ENCODE results near the gene IL22.
"Not testable (repeated sequence)": the region's sequence is repeated elsewhere in the genome, so short reads cannot be mapped to it uniquely, and the experiment has no call there.

IL22 gene

GRCh38 chr12:68229956-68230355 is 23.4 kb downstream of the IL22 start:
- no peak for DNase-seq (ENCODE audit: low read depth in 2 of 2)

- no peak for DNase-seq (ENCODE audit: low read depth in 2 of 2)
These were observed 26.0 kb downstream of the IL22 start for GRCh38 chr12:68227356-68227755.

GRCh38 chr12:68225576-68226476 is 27.6 kb downstream of the IL22 start, which contains the start of gene IL26:
Gene IL26 (minus strand): TSS chr12:68225810. CDS start chr12:68225756, 54 bp downstream.
- no peak for DNase-seq (ENCODE audit: low read depth in 2 of 2)

- DNase-seq (ENCODE audit: low read depth in 2 of 2) = no peak
These were observed 28.7 kb downstream of the IL22 start for GRCh38 chr12:68224613-68225285.

GRCh38 chr12:68223067-68223747 is 30.2 kb downstream of the IL22 start:
- peak; percentile 48 to 55 for DNase-seq (ENCODE audit: low read depth in 2 of 2)

- DNase-seq (ENCODE audit: low read depth in 2 of 2) = no peak
These were observed 31.1 kb downstream of the IL22 start for GRCh38 chr12:68222326-68222725.

GRCh38 chr12:68221497-68221896 is 31.9 kb downstream of the IL22 start:
- no peak for DNase-seq (ENCODE audit: low read depth in 2 of 2)

- DNase-seq (ENCODE audit: low read depth in 2 of 2) = no peak
These were observed 42.5 kb downstream of the IL22 start for GRCh38 chr12:68210875-68211274.

- DNase-seq (ENCODE audit: low read depth in 2 of 2) = not testable (repeated sequence)
These were observed 44.2 kb downstream of the IL22 start for GRCh38 chr12:68209048-68209728.

- DNase-seq (ENCODE audit: low read depth in 2 of 2) = no peak
These were observed 46.1 kb downstream of the IL22 start for GRCh38 chr12:68207276-68207675.

- no peak for DNase-seq (ENCODE audit: low read depth in 2 of 2)
These were observed 47.0 kb downstream of the IL22 start for GRCh38 chr12:68206446-68206845.

GRCh38 chr12:68203460-68203875 is 49.9 kb downstream of the IL22 start:
- no peak for DNase-seq (ENCODE audit: low read depth in 2 of 2)

GRCh38 chr12:68200854-68201253 is 52.5 kb downstream of the IL22 start:
- DNase-seq (ENCODE audit: low read depth in 2 of 2) = no peak

GRCh38 chr12:68199127-68199526 is 54.3 kb downstream of the IL22 start:
- no peak for DNase-seq (ENCODE audit: low read depth in 2 of 2)

- no peak for DNase-seq (ENCODE audit: low read depth in 2 of 2)
These were observed 54.8 kb downstream of the IL22 start for GRCh38 chr12:68198507-68199086.

Measured in stimulated activated CD8-positive, alpha-beta memory T cell treated with anti-CD3 and anti-CD28 coated beads, Interleukin-7, amount 100 ng/mL, for 4 hours (primary cell).